Measurements from ENCODE around the gene LRTM2. TPM values are rescaled to one million over a fixed set of nuclear protein-coding genes. Genes with fewer than 3 reads are reported as not detected.

The LRTM2 gene
- total RNA-seq, 4 donors from 2014 or later: not detected

GRCh38 chr12:1787714-1788113, 32.7 kb upstream of the LRTM2 start:
- no peak overlapping the region for H3K4me3 ChIP-seq
- intact Hi-C loops (cut with DNase I; ENCODE audit: low total_unique reads) (no loop called here), in situ Hi-C loops (cut with MboI; ENCODE audit: low pct_ligation_motif_present in 1 of 4, low pct_unique_long_range_greater_than_20kb in 1 of 4, low sequenced_read_pairs in 3 of 4) (loop anchor here (5.0 to 10.0 kb wide), 3 partner anchors 133 to 140 kb away; no protein-coding TSS in a partner anchor)
- H3K4me1 ChIP-seq: no peaks in the 10 kb centered on the region
- no peaks in the 10 kb centered on the region for H3K27me3 ChIP-seq
- no peaks in the 10 kb centered on the region for H3K9me3 ChIP-seq
- H3K27ac ChIP-seq: no peak overlapping the region
- TF ChIP-seq, protein P1, sequence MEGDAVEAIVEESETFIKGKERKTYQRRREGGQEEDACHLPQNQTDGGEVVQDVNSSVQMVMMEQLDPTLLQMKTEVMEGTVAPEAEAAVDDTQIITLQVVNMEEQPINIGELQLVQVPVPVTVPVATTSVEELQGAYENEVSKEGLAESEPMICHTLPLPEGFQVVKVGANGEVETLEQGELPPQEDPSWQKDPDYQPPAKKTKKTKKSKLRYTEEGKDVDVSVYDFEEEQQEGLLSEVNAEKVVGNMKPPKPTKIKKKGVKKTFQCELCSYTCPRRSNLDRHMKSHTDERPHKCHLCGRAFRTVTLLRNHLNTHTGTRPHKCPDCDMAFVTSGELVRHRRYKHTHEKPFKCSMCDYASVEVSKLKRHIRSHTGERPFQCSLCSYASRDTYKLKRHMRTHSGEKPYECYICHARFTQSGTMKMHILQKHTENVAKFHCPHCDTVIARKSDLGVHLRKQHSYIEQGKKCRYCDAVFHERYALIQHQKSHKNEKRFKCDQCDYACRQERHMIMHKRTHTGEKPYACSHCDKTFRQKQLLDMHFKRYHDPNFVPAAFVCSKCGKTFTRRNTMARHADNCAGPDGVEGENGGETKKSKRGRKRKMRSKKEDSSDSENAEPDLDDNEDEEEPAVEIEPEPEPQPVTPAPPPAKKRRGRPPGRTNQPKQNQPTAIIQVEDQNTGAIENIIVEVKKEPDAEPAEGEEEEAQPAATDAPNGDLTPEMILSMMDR (IDR thresholded peaks at IDR 0.05): no peak
- no peak for TF ChIP-seq POLR2AphosphoS5 (IDR thresholded peaks at IDR 0.05)
- no peak for TF ChIP-seq POLR2A (IDR thresholded peaks at IDR 0.05)
- WGBS, 2 donors (ENCODE audit: low coverage in 1 of 2): 72 to 100% methylated on average over 2 to 6 of the region's 6 CpGs
- H3K36me3 ChIP-seq: peaks cover 0 to 23% (median 5%) of the 10 kb centered on the region in 4 donors
- DNase-seq: no peak

DNA sequence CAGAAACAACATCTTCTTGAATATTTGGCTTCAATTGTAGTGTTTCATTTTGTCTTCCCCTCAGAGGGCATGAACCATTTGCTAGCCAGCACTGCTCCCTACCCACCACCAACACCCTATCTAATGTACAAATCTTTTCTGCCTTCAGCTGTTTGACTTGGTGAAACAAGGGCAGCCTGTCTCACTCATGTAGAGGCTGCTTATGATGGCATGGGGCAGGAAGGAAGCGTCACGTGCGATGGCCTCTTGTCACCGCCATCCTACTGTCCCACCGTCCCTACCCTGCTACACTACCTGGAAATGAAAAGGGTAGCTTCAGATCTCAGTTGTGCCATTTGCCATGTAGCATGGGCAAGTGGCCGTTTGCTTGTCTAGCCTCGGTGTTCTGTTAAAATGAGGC, 29.9 kb upstream of the LRTM2 start:
- Histone ChIP-seq H3K4me3 (no peak overlapping the region), H3K4me1 (peaks cover 3 to 7% (median 5%) of the 10 kb centered on the region in 4 donors), H3K9me3 (no peaks in the 10 kb centered on the region), H3K27me3 (no peaks in the 10 kb centered on the region), H3K36me3 (peaks cover 0 to 11% (median 5%) of the 10 kb centered on the region in 4 donors), H3K27ac (no peak overlapping the region)
- TF ChIP-seq, protein P1 (IDR thresholded peaks at IDR 0.05): no peak
- TF ChIP-seq POLR2AphosphoS5 (IDR thresholded peaks at IDR 0.05) (no peak), POLR2A (IDR thresholded peaks at IDR 0.05) (no peak), EP300 (IDR thresholded peaks at IDR 0.05; ENCODE audit: low read depth) (no peak)
- DNase-seq: no peak
- intact Hi-C loops (cut with DNase I; ENCODE audit: low total_unique reads): loop anchor here (2.0 to 10.0 kb wide), 2 partner anchors 138 to 794 kb away; no protein-coding TSS in a partner anchor
- 83 to 90% methylated on average over 4 to 7 of the region's 7 CpGs for WGBS, 2 donors (ENCODE audit: low coverage in 1 of 2)
- in situ Hi-C loops (cut with MboI; ENCODE audit: low pct_ligation_motif_present in 1 of 4, low pct_unique_long_range_greater_than_20kb in 1 of 4, low sequenced_read_pairs in 3 of 4): loop anchor here in 1 of 4 donors (10.0 kb wide), 1 partner anchor 144 kb away; no protein-coding TSS in a partner anchor

DNA sequence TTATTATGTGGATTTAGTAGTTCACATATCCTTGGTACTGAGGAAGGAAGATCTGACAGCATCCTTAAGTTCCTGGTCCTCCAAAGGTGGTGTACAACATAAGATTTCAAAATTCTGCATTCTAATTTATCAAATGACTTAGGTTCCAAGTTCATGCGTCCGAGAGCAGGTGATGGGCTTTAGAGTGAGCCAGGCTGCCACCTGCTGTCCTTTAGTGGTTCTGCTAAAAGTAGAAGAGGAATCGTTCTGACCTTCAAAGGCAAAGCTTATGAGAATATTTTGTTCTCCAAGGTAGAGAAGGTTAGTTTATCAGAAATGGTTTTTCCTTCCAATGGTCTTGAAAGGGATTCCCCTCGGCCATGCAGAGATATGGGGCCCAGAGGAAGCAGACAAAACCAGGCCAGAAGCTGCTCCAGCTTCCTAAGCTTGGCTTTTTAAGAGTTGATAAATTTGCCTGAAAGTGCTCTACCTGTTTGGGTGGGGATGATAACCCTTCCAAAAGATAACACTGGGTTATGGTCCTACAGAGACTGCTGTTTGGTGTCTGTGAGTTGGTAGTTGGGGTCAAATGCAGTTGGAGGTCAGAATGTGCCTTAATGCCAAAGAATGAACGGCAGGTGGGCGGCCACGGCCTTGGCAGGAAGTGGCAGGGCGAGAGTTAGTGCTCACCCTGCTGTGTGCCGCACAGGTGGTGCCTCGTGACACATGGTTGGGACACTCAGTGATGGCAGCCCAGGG, 29.1 kb upstream of the LRTM2 start:
- H3K4me1 ChIP-seq: peaks cover 8 to 12% (median 10%) of the 10 kb centered on the region in 4 donors
- in situ Hi-C loops (cut with MboI; ENCODE audit: low pct_ligation_motif_present in 1 of 4, low pct_unique_long_range_greater_than_20kb in 1 of 4, low sequenced_read_pairs in 3 of 4): loop anchor here in 1 of 4 donors (10.0 kb wide), 1 partner anchor 144 kb away; no protein-coding TSS in a partner anchor
- DNase-seq: peak; percentile 75
- no peak overlapping the region for H3K27ac ChIP-seq
- no peaks in the 10 kb centered on the region for H3K27me3 ChIP-seq
- TF ChIP-seq POLR2A (IDR thresholded peaks at IDR 0.05): no peak
- TF ChIP-seq, protein P1 (IDR thresholded peaks at IDR 0.05): peak; percentile 76 to 93 (median 77)
- H3K36me3 ChIP-seq: peaks cover 0 to 3% (median 1%) of the 10 kb centered on the region in 4 donors
- 47% methylated on average over 10 of the region's 10 CpGs; no CpG with 5 or more reads in 1 of the 2 donors for WGBS, 2 donors (ENCODE audit: low coverage in 1 of 2)
- H3K9me3 ChIP-seq: no peaks in the 10 kb centered on the region
- intact Hi-C loops (cut with DNase I; ENCODE audit: low total_unique reads): loop anchor here (2.0 to 10.0 kb wide), 2 partner anchors 138 to 794 kb away; no protein-coding TSS in a partner anchor
- H3K4me3 ChIP-seq: no peak overlapping the region

- Histone ChIP-seq H3K36me3 (no peaks in the 10 kb centered on the region), H3K27ac (no peak overlapping the region), H3K9me3 (no peaks in the 10 kb centered on the region), H3K27me3 (no peaks in the 10 kb centered on the region), H3K4me1 (peaks cover 9 to 20% (median 14%) of the 10 kb centered on the region in 4 donors), H3K4me3 (no peak overlapping the region)
- no peak for TF ChIP-seq POLR2A (IDR thresholded peaks at IDR 0.05)
- TF ChIP-seq EP300 (IDR thresholded peaks at IDR 0.05; ENCODE audit: low read depth): no peak
- TF ChIP-seq POLR2AphosphoS5 (IDR thresholded peaks at IDR 0.05): no peak
- TF ChIP-seq, protein P1 (IDR thresholded peaks at IDR 0.05): no peak
- in situ Hi-C loops (cut with MboI; ENCODE audit: low pct_ligation_motif_present in 1 of 4, low pct_unique_long_range_greater_than_20kb in 1 of 4, low sequenced_read_pairs in 3 of 4) (loop anchor here in 1 of 4 donors (10.0 kb wide), 1 partner anchor 142 kb away; no protein-coding TSS in a partner anchor), intact Hi-C loops (cut with DNase I; ENCODE audit: low total_unique reads) (loop anchor here (10.0 kb wide), 1 partner anchor 792 kb away; no protein-coding TSS in a partner anchor)
- no peak for DNase-seq
- 86 to 100% methylated on average over 1 to 6 of the region's 6 CpGs for WGBS, 2 donors (ENCODE audit: low coverage in 1 of 2)
These were observed 28.0 kb upstream of the LRTM2 start for GRCh38 chr12:1792406-1792805.

All from transverse colon (tissue), 4 donors.